ENCODE data around the gene HMGCR.

Gene HMGCR

DNA sequence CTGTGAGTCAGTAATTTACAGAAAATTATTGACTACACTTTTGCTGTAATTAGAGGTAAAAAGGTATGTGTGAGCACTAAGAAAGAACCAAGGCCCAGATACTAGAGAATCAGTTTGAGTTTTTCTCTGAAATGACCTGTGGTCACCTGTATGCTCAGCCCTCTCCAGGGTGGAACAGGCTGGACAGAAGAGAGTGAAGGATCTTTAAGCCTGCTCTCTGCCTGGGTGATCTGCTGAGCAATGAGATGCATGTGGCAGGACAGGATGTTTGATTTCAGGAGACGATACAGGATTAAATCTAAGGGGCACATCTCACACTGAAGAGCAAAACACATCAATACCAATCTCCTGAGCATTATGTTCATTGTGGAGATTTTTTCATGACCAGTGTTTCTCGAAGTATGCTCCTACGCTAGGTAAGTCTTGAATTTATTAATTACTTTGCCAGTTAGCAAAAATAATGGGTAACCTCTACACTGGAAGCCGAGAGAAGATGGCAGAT, 25.5 kb downstream of the HMGCR start:
- Histone ChIP-seq H3K4me1 (ENCODE audit: control insufficient read depth, insufficient read depth, low read length) (no peaks in the 10 kb centered on the region), H3K9me3 (ENCODE audit: control insufficient read depth, insufficient read depth, low read depth, low read length) (no peaks in the 10 kb centered on the region), H3K27ac (ENCODE audit: extremely low read depth, low read depth, low read length) (no peak overlapping the region), H3K4me3 (ENCODE audit: low read depth, low read length) (no peak overlapping the region), H3K36me3 (ENCODE audit: control insufficient read depth in 2 of 2, insufficient read depth in 1 of 2, low read length in 2 of 2) (peaks cover 37 to 51% of the 10 kb centered on the region in 2 experiments)
- POLR2A ChIA-PET, result interaction anchor here (0.6 kb wide), 1 partner anchor 10 kb away, joined by 4 read pairs; no protein-coding TSS in a partner anchor
- CTCF ChIA-PET, result interaction anchor here (0.8 kb wide), 1 partner anchor 920 kb away, joined by 4 read pairs; no protein-coding TSS in a partner anchor
- TF ChIP-seq ZNF19 (tag by site-specific recombination; IDR thresholded peaks at IDR 0.05; ENCODE audit: low read depth) (no peak), ZNF266 (tag by site-specific recombination; IDR thresholded peaks at IDR 0.05; ENCODE audit: low read depth) (no peak), ZNF747 (tag by site-specific recombination; IDR thresholded peaks at IDR 0.05) (no peak), ZNF792 (tag by site-specific recombination; IDR thresholded peaks at IDR 0.05) (no peak), ZNF701 (tag by site-specific recombination; IDR thresholded peaks at IDR 0.05) (no peak)
- TF ChIP-seq, protein P1, sequence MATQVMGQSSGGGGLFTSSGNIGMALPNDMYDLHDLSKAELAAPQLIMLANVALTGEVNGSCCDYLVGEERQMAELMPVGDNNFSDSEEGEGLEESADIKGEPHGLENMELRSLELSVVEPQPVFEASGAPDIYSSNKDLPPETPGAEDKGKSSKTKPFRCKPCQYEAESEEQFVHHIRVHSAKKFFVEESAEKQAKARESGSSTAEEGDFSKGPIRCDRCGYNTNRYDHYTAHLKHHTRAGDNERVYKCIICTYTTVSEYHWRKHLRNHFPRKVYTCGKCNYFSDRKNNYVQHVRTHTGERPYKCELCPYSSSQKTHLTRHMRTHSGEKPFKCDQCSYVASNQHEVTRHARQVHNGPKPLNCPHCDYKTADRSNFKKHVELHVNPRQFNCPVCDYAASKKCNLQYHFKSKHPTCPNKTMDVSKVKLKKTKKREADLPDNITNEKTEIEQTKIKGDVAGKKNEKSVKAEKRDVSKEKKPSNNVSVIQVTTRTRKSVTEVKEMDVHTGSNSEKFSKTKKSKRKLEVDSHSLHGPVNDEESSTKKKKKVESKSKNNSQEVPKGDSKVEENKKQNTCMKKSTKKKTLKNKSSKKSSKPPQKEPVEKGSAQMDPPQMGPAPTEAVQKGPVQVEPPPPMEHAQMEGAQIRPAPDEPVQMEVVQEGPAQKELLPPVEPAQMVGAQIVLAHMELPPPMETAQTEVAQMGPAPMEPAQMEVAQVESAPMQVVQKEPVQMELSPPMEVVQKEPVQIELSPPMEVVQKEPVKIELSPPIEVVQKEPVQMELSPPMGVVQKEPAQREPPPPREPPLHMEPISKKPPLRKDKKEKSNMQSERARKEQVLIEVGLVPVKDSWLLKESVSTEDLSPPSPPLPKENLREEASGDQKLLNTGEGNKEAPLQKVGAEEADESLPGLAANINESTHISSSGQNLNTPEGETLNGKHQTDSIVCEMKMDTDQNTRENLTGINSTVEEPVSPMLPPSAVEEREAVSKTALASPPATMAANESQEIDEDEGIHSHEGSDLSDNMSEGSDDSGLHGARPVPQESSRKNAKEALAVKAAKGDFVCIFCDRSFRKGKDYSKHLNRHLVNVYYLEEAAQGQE (tag by site-specific recombination; IDR thresholded peaks at IDR 0.05), result no peak

DNA sequence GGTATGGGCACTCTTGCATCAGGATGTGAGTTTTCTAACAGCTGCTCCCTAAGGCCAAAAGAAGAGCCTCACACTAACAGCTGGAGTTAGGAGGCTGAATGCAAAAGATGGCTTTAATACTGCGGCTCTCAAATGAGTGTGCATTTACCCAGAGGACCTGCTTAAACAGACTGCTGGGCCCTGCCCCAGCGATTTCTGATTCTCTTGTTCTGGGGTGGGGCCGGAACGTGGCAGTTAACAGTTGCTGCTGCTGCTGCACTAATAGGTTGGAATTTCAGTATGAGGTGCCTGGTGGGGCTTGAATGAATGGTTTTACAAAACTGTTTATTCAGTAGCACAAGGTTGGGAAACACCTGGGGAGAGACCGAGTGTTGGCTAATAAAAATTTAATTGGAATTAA, 26.1 kb downstream of the HMGCR start:
- CTCF ChIA-PET, result interaction anchor here (0.8 kb wide), 1 partner anchor 920 kb away, joined by 4 read pairs; no protein-coding TSS in a partner anchor
- Histone ChIP-seq H3K4me3 (ENCODE audit: low read depth, low read length) (no peak overlapping the region), H3K4me1 (ENCODE audit: control insufficient read depth, insufficient read depth, low read length) (no peaks in the 10 kb centered on the region), H3K27ac (ENCODE audit: extremely low read depth, low read depth, low read length) (no peak overlapping the region), H3K36me3 (ENCODE audit: control insufficient read depth in 2 of 2, insufficient read depth in 1 of 2, low read length in 2 of 2) (peaks cover 32 to 45% of the 10 kb centered on the region in 2 experiments), H3K9me3 (ENCODE audit: control insufficient read depth, insufficient read depth, low read depth, low read length) (no peaks in the 10 kb centered on the region)
- TF ChIP-seq WT1 (tag by site-specific recombination; IDR thresholded peaks at IDR 0.05) (no peak), YY1 (tag by site-specific recombination; IDR thresholded peaks at IDR 0.05) (no peak), ZNF473 (tag by site-specific recombination; IDR thresholded peaks at IDR 0.05) (no peak), KLF1 (tag by site-specific recombination; IDR thresholded peaks at IDR 0.05) (no peak), ZSCAN16 (tag by site-specific recombination; IDR thresholded peaks at IDR 0.05) (no peak), ZNF626 (tag by site-specific recombination; IDR thresholded peaks at IDR 0.05) (no peak), ZNF530 (tag by site-specific recombination; IDR thresholded peaks at IDR 0.05; ENCODE audit: low read depth) (no peak)
- TF ChIP-seq, protein P2, sequence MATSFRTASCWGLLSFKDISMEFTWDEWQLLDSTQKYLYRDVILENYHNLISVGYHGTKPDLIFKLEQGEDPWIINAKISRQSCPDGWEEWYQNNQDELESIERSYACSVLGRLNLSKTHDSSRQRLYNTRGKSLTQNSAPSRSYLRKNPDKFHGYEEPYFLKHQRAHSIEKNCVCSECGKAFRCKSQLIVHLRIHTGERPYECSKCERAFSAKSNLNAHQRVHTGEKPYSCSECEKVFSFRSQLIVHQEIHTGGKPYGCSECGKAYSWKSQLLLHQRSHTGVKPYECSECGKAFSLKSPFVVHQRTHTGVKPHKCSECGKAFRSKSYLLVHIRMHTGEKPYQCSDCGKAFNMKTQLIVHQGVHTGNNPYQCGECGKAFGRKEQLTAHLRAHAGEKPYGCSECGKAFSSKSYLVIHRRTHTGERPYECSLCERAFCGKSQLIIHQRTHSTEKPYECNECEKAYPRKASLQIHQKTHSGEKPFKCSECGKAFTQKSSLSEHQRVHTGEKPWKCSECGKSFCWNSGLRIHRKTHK (tag by site-specific recombination; IDR thresholded peaks at IDR 0.05), result no peak
- TF ChIP-seq, protein P3, sequence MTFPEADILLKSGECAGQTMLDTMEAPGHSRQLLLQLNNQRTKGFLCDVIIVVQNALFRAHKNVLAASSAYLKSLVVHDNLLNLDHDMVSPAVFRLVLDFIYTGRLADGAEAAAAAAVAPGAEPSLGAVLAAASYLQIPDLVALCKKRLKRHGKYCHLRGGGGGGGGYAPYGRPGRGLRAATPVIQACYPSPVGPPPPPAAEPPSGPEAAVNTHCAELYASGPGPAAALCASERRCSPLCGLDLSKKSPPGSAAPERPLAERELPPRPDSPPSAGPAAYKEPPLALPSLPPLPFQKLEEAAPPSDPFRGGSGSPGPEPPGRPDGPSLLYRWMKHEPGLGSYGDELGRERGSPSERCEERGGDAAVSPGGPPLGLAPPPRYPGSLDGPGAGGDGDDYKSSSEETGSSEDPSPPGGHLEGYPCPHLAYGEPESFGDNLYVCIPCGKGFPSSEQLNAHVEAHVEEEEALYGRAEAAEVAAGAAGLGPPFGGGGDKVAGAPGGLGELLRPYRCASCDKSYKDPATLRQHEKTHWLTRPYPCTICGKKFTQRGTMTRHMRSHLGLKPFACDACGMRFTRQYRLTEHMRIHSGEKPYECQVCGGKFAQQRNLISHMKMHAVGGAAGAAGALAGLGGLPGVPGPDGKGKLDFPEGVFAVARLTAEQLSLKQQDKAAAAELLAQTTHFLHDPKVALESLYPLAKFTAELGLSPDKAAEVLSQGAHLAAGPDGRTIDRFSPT (tag by site-specific recombination; IDR thresholded peaks at IDR 0.05), result no peak
- TF ChIP-seq, protein P4, sequence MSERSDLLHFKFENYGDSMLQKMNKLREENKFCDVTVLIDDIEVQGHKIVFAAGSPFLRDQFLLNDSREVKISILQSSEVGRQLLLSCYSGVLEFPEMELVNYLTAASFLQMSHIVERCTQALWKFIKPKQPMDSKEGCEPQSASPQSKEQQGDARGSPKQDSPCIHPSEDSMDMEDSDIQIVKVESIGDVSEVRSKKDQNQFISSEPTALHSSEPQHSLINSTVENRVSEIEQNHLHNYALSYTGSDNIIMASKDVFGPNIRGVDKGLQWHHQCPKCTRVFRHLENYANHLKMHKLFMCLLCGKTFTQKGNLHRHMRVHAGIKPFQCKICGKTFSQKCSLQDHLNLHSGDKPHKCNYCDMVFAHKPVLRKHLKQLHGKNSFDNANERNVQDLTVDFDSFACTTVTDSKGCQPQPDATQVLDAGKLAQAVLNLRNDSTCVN (tag by site-specific recombination; optimal IDR thresholded peaks at IDR 0.05), result no peak
- POLR2A ChIA-PET, result no interaction called here

Measured in HEK293 (cell line).